ENCODE results near the gene OTOG.

OTOG gene

GRCh38 chr11:17580271-17580670, 33.2 kb downstream of the OTOG start:
- Histone ChIP-seq H3K27me3 (no peaks in the 10 kb centered on the region), H3K36me3 (no peaks in the 10 kb centered on the region), H4K20me1 (no peaks in the 10 kb centered on the region), H3K9ac (no peak overlapping the region), H3K9me3 (peaks cover 3% of the 10 kb centered on the region; the same call in 1 of the 2 replicates), H3K4me3 (no peak overlapping the region), H3K27ac (no peak overlapping the region), H3K4me1 (no peaks in the 10 kb centered on the region), H3K4me2 (no peak overlapping the region)
- TF ChIP-seq Cebpa-rat (IDR thresholded peaks at IDR 0.05) = no peak

- Histone ChIP-seq H3K9ac (no peak overlapping the region), H3K9me3 (peaks cover 3% of the 10 kb centered on the region; the same call in 1 of the 2 replicates), H3K27ac (no peak overlapping the region), H3K36me3 (no peaks in the 10 kb centered on the region), H4K20me1 (no peaks in the 10 kb centered on the region), H3K4me1 (no peaks in the 10 kb centered on the region), H3K27me3 (no peaks in the 10 kb centered on the region), H3K4me2 (no peak overlapping the region), H3K4me3 (no peak overlapping the region)
- peak; percentile 52; the same call in 1 of the 2 replicates for TF ChIP-seq Cebpa-rat (IDR thresholded peaks at IDR 0.05)
These were observed 34.1 kb downstream of the OTOG start for GRCh38 chr11:17581036-17581731.

DNA sequence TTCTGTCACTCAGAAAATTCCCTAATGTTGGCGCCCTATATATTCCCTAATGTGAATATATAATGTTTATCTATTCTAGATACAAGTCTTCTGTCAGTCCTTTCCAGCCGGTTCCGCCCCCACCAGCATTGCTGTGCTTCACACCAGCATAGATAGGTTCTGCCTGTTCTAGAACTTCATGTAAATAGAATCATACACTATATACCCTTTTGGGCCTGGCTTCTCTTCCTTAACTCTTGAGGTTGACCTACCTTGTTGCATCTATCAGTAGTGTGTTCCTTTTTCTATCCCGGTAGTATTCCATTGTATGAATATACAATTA, 34.6 kb downstream of the OTOG start:
- H3K9me3 ChIP-seq = peaks cover 3% of the 10 kb centered on the region; the same call in 1 of the 2 replicates
- no peak for TF ChIP-seq Cebpa-rat (IDR thresholded peaks at IDR 0.05)
- no peak overlapping the region for H3K9ac ChIP-seq
- H3K4me2 ChIP-seq = no peak overlapping the region
- H3K4me1 ChIP-seq = no peaks in the 10 kb centered on the region
- no peaks in the 10 kb centered on the region for H3K36me3 ChIP-seq
- H4K20me1 ChIP-seq = no peaks in the 10 kb centered on the region
- H3K27ac ChIP-seq = no peak overlapping the region
- no peaks in the 10 kb centered on the region for H3K27me3 ChIP-seq
- H3K4me3 ChIP-seq = no peak overlapping the region

- Histone ChIP-seq H3K27me3 (no peaks in the 10 kb centered on the region), H3K4me3 (no peak overlapping the region), H3K4me2 (no peak overlapping the region), H3K4me1 (no peaks in the 10 kb centered on the region), H3K9ac (no peak overlapping the region), H3K9me3 (peaks cover 3% of the 10 kb centered on the region; the same call in 1 of the 2 replicates), H3K36me3 (no peaks in the 10 kb centered on the region), H4K20me1 (no peaks in the 10 kb centered on the region), H3K27ac (no peak overlapping the region)
- TF ChIP-seq Cebpa-rat (IDR thresholded peaks at IDR 0.05) = no peak
These were observed 39.0 kb downstream of the OTOG start for GRCh38 chr11:17585911-17586695.

- H3K9ac ChIP-seq = no peak overlapping the region
- H3K4me1 ChIP-seq = no peaks in the 10 kb centered on the region
- H3K27me3 ChIP-seq = 0 out of 2 replicates have a peak, but pooled peaks cover 1% of the 10 kb centered on the region
- no peaks in the 10 kb centered on the region for H3K36me3 ChIP-seq
- no peak overlapping the region for H3K27ac ChIP-seq
- H4K20me1 ChIP-seq = no peaks in the 10 kb centered on the region
- H3K4me2 ChIP-seq = no peak overlapping the region
- H3K4me3 ChIP-seq = no peak overlapping the region
- H3K9me3 ChIP-seq = peaks cover under 1% of the 10 kb centered on the region; the same call in 1 of the 2 replicates
- no peak for TF ChIP-seq Cebpa-rat (IDR thresholded peaks at IDR 0.05)
These were observed 41.1 kb downstream of the OTOG start for GRCh38 chr11:17588166-17588565.

DNA sequence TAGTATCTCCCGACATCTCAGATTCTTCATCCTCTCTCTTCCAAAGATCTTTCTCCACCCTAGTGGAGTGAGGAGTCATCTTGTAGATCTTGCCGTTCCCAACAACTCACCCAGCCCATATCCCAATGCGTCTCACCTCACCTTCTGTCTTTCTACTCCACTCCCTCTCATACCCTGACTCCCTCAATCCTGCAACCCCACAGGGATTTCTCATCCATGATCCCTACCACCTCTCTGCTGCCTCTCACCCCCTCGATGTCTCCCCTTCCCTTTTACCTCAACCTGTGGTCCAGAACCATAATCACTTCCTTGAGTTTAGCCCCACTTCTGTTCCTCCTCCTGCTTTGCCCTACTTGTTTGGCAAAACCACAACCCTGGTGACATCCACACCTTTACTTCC, 41.7 kb downstream of the OTOG start:
- H3K27ac ChIP-seq = no peak overlapping the region
- H3K9me3 ChIP-seq = no peaks in the 10 kb centered on the region
- no peaks in the 10 kb centered on the region for H3K36me3 ChIP-seq
- no peaks in the 10 kb centered on the region for H4K20me1 ChIP-seq
- no peak overlapping the region for H3K9ac ChIP-seq
- 0 out of 2 replicates have a peak, but pooled peaks cover 3% of the 10 kb centered on the region for H3K27me3 ChIP-seq
- H3K4me2 ChIP-seq = no peak overlapping the region
- H3K4me1 ChIP-seq = no peaks in the 10 kb centered on the region
- no peak overlapping the region for H3K4me3 ChIP-seq
- no peak for TF ChIP-seq Cebpa-rat (IDR thresholded peaks at IDR 0.05)

GRCh38 chr11:17590463-17590862, 43.4 kb downstream of the OTOG start:
- Histone ChIP-seq H4K20me1 (no peaks in the 10 kb centered on the region), H3K4me2 (no peak overlapping the region), H3K9me3 (no peaks in the 10 kb centered on the region), H3K4me1 (no peaks in the 10 kb centered on the region), H3K27me3 (0 out of 2 replicates have a peak, but pooled peaks cover 3% of the 10 kb centered on the region), H3K9ac (no peak overlapping the region), H3K4me3 (no peak overlapping the region), H3K27ac (no peak overlapping the region), H3K36me3 (no peaks in the 10 kb centered on the region)
- TF ChIP-seq Cebpa-rat (IDR thresholded peaks at IDR 0.05) = no peak

GRCh38 chr11:17591293-17591692, 44.2 kb downstream of the OTOG start:
- Histone ChIP-seq H3K27ac (no peak overlapping the region), H3K4me3 (no peak overlapping the region), H3K4me2 (no peak overlapping the region), H3K9ac (no peak overlapping the region), H3K9me3 (no peaks in the 10 kb centered on the region), H3K36me3 (no peaks in the 10 kb centered on the region), H3K4me1 (no peaks in the 10 kb centered on the region), H3K27me3 (0 out of 2 replicates have a peak, but pooled peaks cover 3% of the 10 kb centered on the region), H4K20me1 (no peaks in the 10 kb centered on the region)
- TF ChIP-seq Cebpa-rat (IDR thresholded peaks at IDR 0.05) = no peak

DNA sequence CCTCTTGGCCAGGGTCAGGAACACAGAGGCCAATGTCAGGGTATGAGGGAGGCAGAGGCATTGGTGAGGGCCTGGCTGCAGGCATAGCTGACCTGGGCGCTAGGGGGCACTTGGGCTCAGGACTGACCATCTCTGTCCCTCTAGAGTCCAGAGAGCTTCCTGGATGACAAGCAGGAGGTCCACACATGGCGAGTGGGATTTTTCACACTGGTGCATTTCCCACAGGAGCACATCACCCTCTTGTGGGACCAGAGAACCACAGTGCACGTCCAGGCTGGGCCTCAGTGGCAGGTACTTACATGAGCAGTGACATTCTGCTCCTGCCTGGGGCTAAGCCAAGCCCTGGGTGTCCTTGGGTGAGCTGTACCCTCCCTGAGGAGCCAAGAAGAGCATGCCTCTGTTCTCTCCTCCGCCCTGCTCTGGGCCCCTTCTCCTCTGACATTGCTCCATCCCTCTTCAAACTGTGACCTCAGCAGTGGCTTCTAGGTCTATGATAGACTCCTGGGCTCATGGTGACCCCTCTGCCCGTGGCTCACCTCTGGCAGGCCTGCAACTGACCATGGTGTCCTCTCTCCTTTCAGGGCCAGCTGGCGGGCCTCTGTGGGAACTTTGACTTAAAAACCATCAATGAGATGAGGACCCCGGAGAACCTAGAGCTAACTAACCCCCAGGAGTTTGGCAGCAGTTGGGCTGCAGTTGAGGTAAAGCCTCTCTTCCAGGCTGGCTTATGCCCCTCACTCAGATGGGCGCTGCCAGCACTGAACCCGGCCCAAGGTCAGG, 46.6 kb downstream of the OTOG start:
- TF ChIP-seq Cebpa-rat (IDR thresholded peaks at IDR 0.05) = no peak
- Histone ChIP-seq H4K20me1 (no peaks in the 10 kb centered on the region), H3K27me3 (0 out of 2 replicates have a peak, but pooled peaks cover 3% of the 10 kb centered on the region), H3K4me2 (no peak overlapping the region), H3K4me3 (no peak overlapping the region), H3K36me3 (no peaks in the 10 kb centered on the region), H3K4me1 (no peaks in the 10 kb centered on the region), H3K27ac (no peak overlapping the region), H3K9me3 (no peaks in the 10 kb centered on the region), H3K9ac (no peak overlapping the region)

Data from BLaER1 (cell line).